NB4 (cell line): ENCODE measurements around the gene TNKS2.

ENCODE experiments used
- POLR2A ChIP-seq: IDR thresholded peaks from 2 replicates; pipeline ENCODE4 v1.6.1; 2011; ENCODE audit warnings: mild to moderate bottlenecking; ENCODE audit not compliant: insufficient read length; ENCODE audit errors: extremely low read depth
- TF ChIP-seq, protein P1 (sequence below): IDR thresholded peaks from one replicate; pipeline ENCODE4 v1.5.1; 2012; ENCODE audit warnings: low read depth, low read length

- TF ChIP-seq, protein P1, sequence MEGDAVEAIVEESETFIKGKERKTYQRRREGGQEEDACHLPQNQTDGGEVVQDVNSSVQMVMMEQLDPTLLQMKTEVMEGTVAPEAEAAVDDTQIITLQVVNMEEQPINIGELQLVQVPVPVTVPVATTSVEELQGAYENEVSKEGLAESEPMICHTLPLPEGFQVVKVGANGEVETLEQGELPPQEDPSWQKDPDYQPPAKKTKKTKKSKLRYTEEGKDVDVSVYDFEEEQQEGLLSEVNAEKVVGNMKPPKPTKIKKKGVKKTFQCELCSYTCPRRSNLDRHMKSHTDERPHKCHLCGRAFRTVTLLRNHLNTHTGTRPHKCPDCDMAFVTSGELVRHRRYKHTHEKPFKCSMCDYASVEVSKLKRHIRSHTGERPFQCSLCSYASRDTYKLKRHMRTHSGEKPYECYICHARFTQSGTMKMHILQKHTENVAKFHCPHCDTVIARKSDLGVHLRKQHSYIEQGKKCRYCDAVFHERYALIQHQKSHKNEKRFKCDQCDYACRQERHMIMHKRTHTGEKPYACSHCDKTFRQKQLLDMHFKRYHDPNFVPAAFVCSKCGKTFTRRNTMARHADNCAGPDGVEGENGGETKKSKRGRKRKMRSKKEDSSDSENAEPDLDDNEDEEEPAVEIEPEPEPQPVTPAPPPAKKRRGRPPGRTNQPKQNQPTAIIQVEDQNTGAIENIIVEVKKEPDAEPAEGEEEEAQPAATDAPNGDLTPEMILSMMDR: no peak
- TF ChIP-seq POLR2A: no peak
Measured at GRCh38 chr10:91771907-91772306, 26.3 kb upstream of the TNKS2 start.
